GM12892 (cell line): ENCODE data around the gene TNNC1.

Experiments
- POLR2A ChIP-seq: IDR thresholded peaks from 2 replicates; pipeline ENCODE4 v1.6.1; 2011; ENCODE audit warnings: low read depth, low read length, control low read depth
- TAF1 ChIP-seq: IDR thresholded peaks from 2 replicates; pipeline ENCODE4 v1.6.1; 2011; ENCODE audit warnings: low read depth, mild to moderate bottlenecking, control low read depth, low read length, borderline replicate concordance

DNA sequence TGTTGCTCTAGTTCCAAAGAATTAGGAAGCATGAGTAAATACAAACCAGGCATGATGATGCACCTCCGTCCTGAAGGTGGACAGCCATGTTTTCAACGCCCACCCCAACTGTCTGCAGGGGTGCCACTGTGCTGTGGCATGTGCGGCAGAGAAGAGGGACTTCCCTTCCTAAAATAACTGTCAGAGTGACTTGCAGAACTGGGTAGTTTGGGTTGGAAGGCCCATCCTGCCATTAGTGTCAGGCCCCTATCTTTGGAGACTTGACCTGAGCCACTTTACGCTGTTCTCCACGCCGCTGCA lies 23.9 kb upstream of the TNNC1 start:
- no peak for TF ChIP-seq POLR2A
- TF ChIP-seq TAF1: no peak
